Islet precursor cell (in vitro differentiated cells): ENCODE data around the gene CTNNA3.
A peak's percentile ranks its signal among the peaks of the same experiment; 100 is the strongest.

Source experiments
- DNase-seq: peaks from one replicate; pipeline ENCODE4 v3.0.0-alpha.2; 2018

CTNNA3 gene

DNA sequence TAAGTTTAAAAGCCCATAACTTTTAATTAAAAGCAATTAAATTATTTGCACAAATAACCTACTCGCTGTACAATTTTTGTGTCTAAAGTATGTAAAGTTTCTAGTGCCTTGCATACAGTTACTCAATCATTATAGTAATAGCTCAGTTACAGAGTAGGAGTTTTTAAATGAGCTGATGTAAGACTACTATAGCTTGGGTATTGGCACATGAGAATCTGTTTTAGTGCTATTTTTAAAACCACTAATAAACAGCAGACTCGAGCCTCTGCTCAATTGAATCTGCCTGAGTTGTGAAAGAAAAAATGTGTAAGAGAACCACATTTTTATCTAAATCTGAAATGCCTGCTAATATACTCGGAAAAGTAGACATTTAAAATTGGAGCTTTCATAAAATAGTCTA is 31.1 kb downstream of the CTNNA3 start:
- DNase-seq, result no peak

DNA sequence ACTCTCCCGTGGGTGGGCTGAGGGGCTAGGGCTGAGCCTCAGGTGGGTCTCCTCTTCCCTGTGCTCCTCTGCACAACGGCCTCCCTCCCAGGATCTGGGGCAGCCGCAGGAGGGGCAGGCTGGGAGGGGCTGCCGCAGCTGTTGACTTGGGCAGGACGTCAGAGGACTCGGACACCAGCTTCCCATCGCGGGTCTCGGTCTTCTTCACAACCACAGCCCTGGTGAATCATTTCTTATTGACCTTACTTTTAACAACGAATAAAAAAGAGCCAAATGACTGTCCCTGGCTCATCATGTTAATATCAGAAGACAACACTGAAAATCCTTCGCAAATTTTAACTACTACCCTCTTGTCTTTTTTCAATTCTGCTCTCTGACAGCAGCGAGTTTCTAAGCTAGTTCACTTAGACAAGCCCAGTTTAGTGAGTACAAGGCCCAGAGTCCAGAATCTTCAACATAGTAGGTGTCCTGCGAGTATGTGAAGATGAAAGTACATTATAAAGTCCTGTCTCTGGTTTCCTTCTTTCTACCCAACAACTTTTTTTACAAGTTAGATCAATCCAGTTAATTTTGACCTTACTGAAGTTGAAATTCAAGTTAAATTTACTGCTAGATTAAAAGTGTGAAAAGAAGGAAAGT is 32.4 kb downstream of the CTNNA3 start:
- no peak for DNase-seq

DNA sequence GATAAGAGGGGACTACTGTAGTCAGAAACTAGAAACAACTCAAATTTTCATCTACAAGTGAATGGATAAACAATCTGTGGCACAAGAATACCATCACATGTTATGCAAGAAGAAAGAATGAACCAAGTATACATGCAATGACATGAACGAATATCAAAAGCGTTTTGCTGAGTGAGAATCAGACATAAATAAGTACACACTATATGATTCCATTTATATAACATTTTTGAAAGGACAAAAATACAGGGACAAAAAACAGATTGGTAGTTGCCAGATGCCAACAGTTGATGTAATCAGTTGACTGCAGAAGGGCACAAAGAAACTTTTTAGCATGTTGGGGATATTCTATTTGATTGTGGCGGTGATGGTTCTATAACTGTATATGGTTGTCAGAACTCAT is 33.6 kb downstream of the CTNNA3 start:
- DNase-seq, result no peak

DNA sequence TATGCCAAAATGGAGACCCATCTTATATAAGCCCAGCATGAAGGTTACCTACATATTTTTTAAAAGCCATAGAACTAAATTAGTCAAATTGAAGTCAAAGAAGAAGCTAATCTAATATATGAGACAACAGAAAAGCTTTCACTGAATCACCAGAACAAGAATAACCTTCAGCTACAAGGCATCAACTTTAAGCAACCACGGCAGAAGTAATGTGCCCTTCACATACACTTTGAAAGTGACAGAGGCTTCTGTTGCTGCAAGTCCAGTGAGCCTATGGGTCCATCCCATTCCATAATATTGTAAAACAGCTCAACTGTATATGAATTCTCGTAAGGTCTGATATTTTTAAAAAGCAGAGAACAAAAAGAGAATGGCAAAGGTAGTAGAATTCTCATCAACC is 36.5 kb downstream of the CTNNA3 start:
- no peak for DNase-seq

DNA sequence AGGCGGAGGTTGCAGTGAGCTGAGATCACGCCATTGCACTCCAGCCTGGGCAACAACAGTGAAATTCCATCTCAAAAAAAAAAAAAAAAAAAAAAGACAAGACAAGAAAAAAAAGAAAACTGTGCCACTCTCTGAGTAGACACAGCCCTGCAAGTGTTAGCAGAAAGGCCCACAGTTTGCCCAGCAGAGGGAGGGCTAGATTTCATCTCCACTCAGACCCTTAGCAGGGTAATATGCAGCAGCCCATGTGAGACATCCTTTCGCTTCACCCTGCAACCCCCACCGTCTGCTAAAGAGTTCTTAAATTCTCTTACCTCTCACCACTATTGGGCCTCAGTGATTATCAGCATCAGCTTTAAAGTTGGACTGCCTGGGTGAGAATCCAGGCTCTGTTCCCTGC is 38.2 kb downstream of the CTNNA3 start:
- peak; percentile 61 for DNase-seq

DNA sequence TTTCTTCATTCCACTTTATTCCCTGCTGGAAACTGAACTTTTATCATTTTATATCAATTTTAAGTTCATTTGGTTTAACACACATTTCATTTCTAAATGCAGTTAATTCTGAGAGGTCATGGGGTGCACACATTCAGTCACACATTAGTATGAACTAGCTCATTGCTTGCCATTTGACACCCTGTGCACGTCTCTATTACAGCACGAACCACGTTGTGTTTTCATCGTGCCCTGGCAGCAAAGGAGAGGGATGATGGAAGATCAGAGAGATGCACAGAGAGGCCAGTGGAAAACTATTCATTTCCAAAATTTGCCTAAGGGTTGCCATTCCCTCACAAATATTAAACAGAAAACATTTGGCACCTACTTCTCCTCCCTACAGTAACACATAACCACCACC is 45.4 kb downstream of the CTNNA3 start:
- no peak for DNase-seq

DNA sequence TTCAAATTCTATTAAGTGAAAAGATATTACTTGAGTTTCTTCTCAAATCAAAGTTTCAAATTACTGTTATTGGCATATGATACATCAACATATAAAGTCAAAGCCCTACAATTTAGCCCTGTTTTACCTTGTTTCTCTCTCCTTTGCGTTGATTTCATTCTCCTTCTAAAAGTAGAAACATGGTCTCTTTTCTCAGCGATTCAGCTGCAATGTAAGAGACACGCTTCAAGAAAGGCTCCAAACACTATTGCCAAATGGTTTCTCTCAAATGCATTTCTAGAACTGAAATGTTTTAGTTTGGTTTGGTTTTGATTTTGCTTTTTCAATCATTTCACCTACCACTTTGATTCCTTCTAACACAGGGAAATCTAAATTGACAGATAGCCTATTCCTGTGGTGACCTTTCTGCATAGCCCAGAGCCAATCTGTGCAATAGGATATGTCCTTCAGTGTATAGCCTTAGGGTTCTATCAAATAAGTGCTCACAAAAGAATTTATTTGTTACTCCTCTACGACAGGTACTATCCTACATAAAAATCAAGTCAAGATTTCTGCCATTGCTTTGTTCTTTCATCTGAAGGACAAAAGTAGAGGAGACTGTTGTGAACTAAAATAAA is 47.3 kb downstream of the CTNNA3 start:
- DNase-seq, result no peak

DNA sequence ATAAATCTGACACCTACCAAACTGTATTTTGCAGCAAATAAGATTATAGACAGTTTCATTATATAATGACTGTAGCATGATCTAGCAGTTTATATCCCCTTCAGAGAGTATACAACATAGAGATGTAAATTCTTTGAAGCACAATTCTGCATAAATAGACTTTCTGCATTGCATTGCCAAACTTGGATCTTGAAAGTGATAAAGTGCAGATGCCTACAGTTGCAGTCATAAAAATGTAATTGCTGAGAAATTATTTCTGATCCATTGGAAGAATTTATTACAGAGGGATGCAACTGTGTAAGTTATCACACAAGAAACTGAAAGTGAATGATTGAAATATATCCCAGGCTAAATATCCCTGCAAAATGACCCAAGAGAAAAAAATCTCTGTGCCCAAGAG is 65.1 kb downstream of the CTNNA3 start:
- DNase-seq, result no peak

DNA sequence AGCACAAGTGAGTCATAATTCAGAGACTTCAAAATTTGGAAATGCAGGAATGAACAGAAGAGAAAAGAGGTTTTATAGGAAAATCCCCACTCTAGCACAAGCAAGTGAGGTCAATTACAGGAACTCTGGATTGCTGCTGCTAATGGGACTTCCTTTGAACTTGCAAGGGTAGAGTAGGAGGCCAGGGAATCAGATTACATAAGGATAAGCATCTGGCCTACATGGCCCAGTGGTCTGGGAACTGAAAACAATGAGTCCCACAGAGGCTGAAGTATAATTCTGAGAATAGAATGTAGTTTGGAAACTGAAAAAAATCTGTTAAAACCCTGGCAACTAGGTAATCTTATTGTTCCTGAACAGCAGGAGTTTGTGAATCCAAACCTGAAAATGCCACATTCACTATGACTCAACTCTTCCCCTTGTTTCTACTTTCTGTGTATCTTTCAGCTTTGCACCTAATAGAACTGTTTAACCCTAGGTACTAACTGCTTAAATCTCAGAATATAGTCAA is 66.5 kb downstream of the CTNNA3 start:
- peak; percentile 87 for DNase-seq

DNA sequence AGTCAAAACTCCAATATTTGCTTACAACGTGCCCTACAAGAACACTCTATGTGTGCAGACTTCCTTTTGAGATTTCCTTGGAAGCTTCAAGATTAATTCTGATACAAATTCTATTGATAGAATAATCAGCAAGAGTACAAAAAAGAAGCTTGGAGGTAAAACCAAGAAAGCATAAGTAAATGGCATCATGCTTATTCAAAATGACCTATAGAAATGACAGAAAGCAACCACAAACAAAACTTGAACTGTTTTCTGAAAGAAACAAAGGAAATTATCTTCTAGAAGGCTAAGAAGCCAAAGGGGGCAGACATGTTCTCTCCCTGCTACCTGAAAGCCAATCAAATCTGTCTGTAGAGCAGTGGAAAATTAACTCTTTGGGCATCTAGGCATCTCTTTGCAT is 73.0 kb downstream of the CTNNA3 start:
- DNase-seq, result no peak

DNA sequence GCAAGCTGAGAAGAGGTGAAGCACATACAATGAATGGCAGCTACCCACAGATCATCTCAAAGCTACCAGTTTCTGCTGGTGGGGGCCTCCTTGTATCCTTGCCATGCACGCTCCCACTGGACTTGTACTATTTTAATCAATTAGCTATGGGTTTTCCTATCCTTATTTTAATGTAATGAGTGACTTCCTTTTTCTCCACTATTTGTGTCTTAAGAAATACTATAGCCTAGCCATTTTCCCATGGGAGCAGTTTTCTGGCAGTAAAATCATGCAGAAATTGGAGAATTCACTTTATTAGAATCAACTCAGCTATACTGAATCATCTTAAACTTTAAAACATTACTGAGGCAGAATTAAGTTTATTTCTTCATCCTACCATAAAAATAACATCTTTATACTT is 73.5 kb downstream of the CTNNA3 start:
- no peak for DNase-seq

DNA sequence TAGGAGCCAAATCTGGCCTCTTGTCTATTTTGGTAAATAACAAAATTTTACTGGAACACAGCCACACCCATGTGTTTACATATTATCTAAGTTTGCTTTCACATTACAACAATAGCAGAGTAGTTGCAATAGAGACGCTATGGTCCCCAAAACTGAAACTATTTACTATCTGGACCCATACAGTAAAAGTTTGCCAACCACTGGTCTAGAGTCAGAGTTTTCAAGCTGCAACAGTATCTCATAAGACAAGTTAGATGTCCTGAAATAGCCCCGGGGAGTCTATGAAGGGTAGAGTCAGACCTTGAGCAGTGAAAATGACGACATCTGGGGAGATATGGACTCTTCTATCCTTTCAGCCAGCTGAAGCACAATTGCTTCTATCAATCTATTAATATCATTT is 74.2 kb downstream of the CTNNA3 start:
- no peak for DNase-seq

DNA sequence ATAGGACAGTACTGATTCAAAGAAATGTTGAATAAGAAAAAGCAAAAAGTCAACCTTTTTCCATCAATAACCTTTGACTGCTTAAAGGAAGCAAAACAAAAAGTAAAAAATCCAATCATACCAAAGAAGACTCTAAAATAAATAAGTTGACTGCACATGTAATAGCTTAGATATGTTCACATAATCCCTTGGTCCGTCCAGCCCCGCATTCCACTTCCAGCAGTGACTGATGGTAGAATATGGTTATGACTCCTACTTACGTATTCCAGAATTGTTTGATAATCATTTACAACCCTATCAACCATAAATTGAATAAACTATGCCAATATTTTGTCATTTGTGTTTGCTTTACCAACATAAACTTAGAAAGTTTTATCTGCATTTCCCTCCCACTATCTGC is 77.9 kb downstream of the CTNNA3 start:
- no peak for DNase-seq

DNA sequence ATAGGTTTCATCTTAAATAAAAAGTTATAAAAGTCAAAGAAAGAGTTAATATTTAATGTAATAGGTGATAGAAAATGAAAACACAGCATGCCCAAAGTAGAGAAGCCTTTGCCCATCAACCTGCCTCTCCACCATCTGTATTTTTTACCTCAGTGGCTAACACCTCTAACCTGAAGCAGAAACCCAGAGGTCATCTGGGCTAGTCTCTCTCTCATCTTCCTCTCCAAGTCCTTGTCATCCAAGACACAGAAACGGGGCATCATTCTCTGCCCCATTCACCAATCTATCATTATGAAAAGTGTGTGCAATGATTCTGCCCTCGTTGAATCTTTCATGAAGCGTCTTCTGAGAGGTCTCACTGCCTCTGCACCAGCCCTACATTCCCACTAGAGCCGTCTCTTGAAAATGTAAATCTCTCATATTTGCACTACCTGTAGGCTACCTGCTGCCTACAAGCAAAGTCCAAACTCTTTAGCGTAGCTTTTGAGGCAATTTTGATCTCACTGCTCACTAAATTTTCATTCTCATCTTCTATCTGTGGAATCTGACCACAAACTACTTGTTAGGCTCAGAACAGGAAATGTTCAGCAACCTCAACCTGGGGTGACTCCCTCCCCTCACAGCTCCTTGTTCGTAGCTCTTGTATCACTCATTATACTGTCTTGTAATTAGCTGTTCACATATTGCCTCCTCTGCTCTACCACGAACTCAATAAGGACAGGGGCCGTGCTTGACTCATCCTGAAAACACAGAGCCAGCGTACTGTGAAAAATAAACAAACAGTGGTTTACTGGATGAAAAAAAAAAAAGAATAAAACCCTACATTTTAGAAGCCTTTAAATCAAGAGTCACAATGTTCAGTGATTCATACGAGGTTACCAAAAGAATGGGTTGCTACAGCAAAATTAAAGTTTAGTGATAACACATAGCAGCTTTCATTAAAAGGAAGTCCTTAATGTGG is 83.1 kb downstream of the CTNNA3 start:
- DNase-seq, result peak; percentile 64

DNA sequence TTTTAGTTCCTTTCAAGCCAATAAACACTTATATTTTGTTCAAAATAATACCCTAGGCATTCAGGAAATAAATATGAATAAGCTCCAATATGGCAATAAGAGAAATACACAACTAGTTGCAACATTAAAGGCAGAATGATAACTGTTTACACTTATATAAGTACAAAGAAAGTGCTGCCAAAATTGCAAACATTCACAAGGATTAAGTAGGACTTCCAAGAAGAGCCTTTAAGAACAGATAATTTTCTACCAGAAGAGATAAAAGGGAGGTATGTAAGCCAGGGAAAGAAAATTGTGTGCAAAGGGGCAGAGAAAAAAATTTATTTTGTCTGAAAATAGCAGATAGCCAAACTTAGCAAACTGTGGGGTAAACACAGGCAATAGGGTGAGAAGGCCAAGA is 83.8 kb downstream of the CTNNA3 start:
- no peak for DNase-seq

DNA sequence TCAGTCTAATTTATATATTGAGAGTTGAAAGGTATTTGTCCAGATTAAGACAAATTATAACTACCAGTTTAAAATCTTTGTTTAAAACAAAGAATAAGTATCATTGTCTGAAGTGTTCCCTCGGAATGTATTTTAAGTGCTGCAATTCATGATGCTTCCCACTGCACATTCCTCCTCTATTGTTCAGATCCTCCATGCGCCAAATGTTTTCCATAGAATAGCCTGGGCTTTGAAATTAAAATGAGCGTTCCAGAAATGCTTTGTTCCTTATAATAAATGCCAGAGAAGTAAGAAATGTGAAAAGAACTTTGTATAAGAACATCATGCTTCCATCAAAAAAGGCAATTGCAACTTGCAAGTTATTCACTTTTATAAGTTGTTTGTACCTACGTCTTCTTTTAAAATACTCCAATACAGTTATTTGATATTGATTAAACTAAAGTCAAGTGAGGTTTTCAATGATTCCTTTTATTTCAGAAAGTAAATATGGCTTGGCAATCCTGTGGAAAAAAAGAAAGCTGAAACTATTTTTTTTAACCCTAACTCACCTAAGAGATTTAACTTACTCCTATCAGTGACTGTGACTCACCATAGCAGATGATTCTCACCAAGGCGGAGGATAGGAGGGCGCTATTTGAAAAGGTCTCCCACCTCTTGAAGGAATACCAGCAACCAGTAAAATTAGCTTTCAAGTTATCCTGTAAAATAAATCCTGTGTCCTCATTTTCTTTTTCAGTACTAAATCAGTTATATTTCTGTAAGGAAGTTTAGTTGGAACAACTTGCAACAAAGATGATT is 85.8 kb downstream of the CTNNA3 start:
- DNase-seq, result no peak

DNA sequence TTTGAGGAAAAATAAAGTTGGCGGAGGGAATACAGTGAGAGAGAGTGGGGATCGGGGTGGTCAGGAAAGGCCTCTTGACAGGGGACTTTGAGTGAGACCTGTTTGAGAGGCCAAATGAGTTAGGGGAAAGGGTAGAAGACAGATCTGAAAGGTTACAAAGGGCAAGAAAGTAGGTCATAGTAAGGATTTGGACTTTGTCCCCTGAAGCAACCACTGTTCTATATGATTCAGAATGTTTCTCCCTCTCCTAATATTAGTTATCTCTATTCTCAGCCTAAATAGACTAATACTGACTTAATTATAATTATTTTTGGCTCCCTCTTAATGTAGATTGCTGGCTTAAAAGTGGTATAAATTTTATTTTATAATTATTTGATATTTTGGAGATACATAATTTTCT is 88.0 kb downstream of the CTNNA3 start:
- no peak for DNase-seq

DNA sequence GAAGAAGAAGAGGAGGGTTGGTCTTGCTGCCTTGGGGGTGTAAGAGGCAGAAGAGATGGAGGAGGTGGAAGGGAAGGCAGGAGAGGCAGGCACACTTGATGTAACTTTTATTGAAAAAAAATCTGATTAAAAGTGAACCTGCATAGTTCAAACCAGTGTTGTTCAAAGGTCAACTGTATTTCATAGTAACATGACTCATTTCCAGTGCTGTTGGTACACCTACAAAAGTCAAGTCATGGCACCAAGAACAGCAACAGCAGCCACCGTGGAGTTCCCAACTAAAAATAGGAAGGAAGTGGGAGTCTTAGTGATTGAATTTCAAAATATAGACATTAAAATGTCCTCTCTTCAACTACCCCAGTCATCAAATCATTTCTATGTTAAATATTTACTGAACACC is 88.5 kb downstream of the CTNNA3 start:
- no peak for DNase-seq

DNA sequence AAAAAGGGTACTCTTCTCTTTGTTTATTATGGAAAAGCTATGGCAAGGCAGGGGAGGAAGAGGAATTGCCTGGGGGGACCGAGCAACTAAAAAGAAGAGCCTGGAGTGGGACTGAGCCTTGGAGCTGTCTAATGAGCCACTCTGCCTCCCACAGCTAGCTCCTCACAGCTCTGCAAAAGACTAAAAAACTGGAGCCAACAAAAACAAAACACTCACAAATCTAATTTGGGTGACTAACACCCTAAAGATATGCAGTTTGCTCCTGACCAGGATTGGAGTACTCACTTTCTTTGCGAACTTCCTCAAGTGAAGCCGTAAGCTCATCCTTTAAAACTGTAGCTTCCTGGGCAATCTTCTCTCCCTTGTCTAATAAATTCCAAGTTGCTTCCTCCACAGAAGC is 89.4 kb downstream of the CTNNA3 start:
- peak; percentile 72 for DNase-seq

DNA sequence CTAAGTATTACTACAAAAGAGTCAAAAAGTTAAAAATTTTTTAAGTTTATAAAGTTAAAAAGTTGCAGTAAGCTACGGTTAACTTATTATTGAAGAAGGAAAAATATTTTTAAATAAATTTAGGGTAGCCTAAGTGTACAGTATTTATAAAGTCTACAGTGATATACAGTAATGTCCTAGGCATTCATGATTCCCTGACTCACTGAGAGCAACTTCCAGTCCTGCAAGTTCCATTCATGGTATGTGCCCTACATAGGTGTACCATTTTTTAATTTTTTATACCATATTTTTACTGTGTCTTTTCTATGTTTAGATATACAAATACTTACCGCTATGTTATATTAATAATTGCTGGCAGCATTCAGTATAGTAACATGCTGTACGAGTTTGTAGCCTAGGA is 92.3 kb downstream of the CTNNA3 start:
- no peak for DNase-seq

DNA sequence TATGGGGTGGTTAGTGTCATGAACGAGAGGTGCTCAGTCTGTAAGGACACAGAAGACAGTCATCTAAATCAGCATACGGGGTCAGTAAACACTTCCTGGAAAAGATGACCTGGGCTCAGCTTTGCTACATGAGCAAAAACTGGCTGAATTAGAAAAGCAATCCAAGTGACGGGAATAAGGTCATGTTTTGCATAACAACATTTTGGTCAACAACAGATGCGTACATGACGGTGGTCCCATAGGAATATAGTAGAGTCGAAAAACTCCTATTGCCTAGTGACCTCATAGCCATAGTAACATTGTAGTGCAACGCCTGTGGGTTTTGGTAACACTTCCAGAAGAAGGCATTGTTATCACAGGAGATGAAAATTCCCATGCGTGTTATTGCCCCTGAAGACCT is 92.9 kb downstream of the CTNNA3 start:
- DNase-seq, result no peak

DNA sequence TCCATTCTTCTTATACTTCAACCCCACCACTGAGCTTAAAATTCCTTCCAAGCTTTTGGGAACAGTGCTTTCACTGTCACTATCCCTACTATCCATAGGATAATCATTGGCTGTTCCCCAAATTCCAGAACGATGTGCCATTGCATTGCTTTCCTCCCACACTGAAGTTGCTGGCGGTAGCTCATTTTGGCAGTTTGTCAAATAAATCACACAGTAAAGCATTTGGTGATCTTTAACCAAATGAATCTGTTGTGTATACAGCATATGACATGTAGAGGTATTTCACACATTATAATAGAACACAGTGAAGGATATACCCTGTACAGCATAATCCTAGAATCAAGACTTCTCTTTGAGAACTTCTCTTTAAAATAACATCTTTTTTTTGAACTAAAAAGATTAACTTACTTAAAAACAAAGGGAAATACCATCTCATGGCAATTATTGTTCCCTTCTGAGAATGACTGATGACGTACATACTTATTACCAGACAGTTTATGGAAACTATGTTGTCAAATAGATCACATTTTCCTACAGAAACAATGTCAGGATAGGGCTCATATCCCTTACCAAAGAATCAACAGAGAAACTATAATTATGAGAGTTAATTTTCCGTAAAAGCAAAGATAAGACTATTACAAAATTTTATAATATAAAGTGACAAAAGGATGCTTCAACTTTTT is 93.6 kb downstream of the CTNNA3 start:
- no peak for DNase-seq
